Measurements from ENCODE around the gene ASPA. TPM values are rescaled to one million over a fixed set of nuclear protein-coding genes. Genes with fewer than 3 reads are reported as not detected.

The ASPA gene
- total RNA-seq, 2 experiments from 2014 or later = not detected

DNA sequence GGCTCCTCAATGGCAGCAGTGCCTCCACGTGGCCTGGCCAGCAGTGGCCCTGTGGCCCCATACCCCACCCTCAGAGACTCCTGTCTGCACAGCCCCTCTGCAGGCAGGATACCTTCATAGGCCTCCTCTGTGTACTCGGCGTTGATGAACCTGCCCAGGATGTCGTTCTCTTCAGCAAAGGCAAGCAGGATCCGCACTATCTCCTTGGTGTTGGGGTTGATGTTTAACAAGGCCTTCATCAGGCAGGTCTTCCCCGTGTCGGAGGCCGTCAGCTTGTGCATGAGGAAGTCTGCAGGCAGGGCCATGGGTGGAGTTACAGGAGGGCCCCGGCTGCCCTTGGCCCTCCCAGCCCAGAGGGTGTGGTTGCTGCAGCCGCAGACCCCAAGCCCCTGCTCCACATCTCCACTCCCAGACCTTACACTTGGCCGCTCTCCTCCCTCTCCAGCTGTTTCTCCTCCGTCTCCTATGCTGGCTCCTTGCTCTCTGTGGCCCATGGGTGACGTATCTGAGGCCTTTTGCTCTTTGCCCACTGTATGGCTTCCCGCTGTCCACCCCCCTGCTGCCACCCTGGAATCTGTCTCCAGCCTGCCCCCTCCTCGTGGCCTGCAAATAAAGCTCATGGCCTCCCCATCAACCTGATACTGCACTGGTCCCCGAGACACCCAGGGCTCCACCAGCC is 66.8 kb downstream of the ASPA start:
- Mint-ChIP-seq H3K36me3 (ENCODE audit: low read depth) (no peaks in the 10 kb centered on the region), H3K27me3 (peaks cover 5% of the 10 kb centered on the region), H3K9me3 (ENCODE audit: low read depth) (no peaks in the 10 kb centered on the region), H3K27ac (no peak overlapping the region), H3K4me1 (no peaks in the 10 kb centered on the region), H3K4me3 (no peak overlapping the region)
- ChIA-PET CTCF (no interaction called here), POLR2A (no interaction called here)
- ATAC-seq = no peak
- intact Hi-C loops (cut with DNase I, micrococcal nuclease) = no loop called here
- DNase-seq = no peak

DNA sequence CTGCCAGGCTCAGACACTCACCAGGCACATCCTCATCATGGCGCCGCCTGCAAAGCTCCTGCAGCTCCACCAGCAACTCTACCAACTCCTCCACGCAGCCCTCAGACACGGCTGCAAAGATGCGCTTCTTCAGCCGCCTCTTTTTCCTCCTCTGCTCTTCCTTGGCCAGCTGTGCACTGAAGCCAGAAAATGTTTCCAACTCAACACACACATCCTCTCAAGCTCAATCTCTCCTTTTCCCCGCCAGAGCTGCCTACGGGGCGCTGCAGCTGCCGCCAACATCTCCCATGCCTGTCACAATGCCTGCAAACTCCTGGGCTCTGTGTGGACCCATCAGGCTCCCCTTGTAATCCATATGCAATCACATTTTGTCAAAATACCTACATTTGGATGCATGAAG is 67.7 kb downstream of the ASPA start:
- Mint-ChIP-seq H3K4me3 (no peak overlapping the region), H3K36me3 (ENCODE audit: low read depth) (no peaks in the 10 kb centered on the region), H3K27ac (no peak overlapping the region), H3K9me3 (ENCODE audit: low read depth) (no peaks in the 10 kb centered on the region), H3K4me1 (no peaks in the 10 kb centered on the region), H3K27me3 (peaks cover 3% of the 10 kb centered on the region)
- no peak for DNase-seq
- ATAC-seq = no peak
- CTCF ChIA-PET = no interaction called here
- POLR2A ChIA-PET = no interaction called here
- intact Hi-C loops (cut with DNase I, micrococcal nuclease) = no loop called here

GRCh38 chr17:3544365-3544764 is 68.6 kb downstream of the ASPA start:
- no peaks in the 10 kb centered on the region for H3K9me3 Mint-ChIP-seq (ENCODE audit: low read depth)
- no peak overlapping the region for H3K27ac Mint-ChIP-seq
- H3K4me3 Mint-ChIP-seq = no peak overlapping the region
- DNase-seq (no peak), ATAC-seq (no peak)
- intact Hi-C loops (cut with DNase I, micrococcal nuclease) = no loop called here
- no peaks in the 10 kb centered on the region for H3K36me3 Mint-ChIP-seq (ENCODE audit: low read depth)
- peaks cover 3% of the 10 kb centered on the region for H3K27me3 Mint-ChIP-seq
- ChIA-PET CTCF (no interaction called here), POLR2A (no interaction called here)
- no peaks in the 10 kb centered on the region for H3K4me1 Mint-ChIP-seq

DNA sequence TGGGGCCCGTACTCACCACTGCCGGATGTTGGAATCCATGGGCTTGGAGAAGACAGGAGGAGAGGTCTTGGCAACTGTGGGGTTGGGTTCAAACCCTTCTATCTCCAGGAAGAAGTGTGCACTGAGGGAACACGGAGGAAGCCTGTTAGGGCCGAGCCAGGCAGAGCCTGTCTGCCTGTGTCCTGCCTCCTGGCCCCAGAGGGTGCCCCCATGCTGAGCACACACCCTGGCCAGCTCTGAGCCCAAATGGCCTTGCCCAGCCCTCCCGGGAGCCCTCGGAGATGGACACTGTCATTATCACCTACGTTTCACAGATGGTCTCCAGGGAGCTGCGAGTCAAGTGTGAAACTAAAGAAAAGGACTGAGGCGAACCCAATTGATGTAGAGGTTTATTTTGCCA is 69.4 kb downstream of the ASPA start:
- ATAC-seq (no peak), DNase-seq (no peak)
- intact Hi-C loops (cut with DNase I, micrococcal nuclease) = no loop called here
- no peak overlapping the region for H3K4me3 Mint-ChIP-seq
- CTCF ChIA-PET = interaction anchor here (1.0 kb wide), 1 partner anchor 155 kb away, joined by 3 read pairs; no protein-coding TSS in a partner anchor
- H3K27ac Mint-ChIP-seq = no peak overlapping the region
- H3K4me1 Mint-ChIP-seq = no peaks in the 10 kb centered on the region
- no peaks in the 10 kb centered on the region for H3K9me3 Mint-ChIP-seq (ENCODE audit: low read depth)
- no peaks in the 10 kb centered on the region for H3K36me3 Mint-ChIP-seq (ENCODE audit: low read depth)
- POLR2A ChIA-PET = no interaction called here
- H3K27me3 Mint-ChIP-seq = peaks cover 3% of the 10 kb centered on the region

DNA sequence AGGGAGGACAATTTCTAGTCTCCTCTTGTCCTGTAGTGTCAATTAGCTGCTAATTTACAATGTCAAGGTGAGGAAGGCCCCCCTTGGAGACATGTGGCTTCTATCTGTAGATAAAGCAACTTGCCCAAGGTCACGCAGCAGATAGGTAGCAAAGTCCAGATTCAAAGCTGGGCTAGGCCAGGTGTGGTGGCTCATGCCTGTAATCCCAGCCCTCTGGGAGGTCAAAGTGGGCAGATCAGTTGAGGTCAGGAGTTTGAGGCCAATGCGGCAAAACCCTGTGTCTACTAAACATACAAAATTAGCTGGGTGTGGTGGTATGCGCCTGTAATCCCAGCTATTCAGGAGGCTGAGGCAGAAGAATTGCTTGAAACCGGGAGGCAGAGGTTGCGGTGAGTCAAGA is 70.7 kb downstream of the ASPA start:
- Mint-ChIP-seq H3K36me3 (ENCODE audit: low read depth) (no peaks in the 10 kb centered on the region), H3K27ac (no peak overlapping the region), H3K4me3 (no peak overlapping the region), H3K27me3 (peaks cover 3% of the 10 kb centered on the region), H3K4me1 (no peaks in the 10 kb centered on the region), H3K9me3 (ENCODE audit: low read depth) (no peaks in the 10 kb centered on the region)
- ChIA-PET POLR2A (no interaction called here), CTCF (no interaction called here)
- no peak for DNase-seq
- intact Hi-C loops (cut with DNase I, micrococcal nuclease) = no loop called here
- ATAC-seq = no peak

- DNase-seq (no peak), ATAC-seq (no peak)
- H3K27ac Mint-ChIP-seq = no peak overlapping the region
- no peaks in the 10 kb centered on the region for H3K36me3 Mint-ChIP-seq (ENCODE audit: low read depth)
- no peak overlapping the region for H3K4me3 Mint-ChIP-seq
- H3K9me3 Mint-ChIP-seq (ENCODE audit: low read depth) = no peaks in the 10 kb centered on the region
- ChIA-PET POLR2A (no interaction called here), CTCF (no interaction called here)
- H3K4me1 Mint-ChIP-seq = no peaks in the 10 kb centered on the region
- intact Hi-C loops (cut with DNase I, micrococcal nuclease) = no loop called here
- peaks cover 3% of the 10 kb centered on the region for H3K27me3 Mint-ChIP-seq
Measured at GRCh38 chr17:3546997-3547396, 71.2 kb downstream of the ASPA start.

DNA sequence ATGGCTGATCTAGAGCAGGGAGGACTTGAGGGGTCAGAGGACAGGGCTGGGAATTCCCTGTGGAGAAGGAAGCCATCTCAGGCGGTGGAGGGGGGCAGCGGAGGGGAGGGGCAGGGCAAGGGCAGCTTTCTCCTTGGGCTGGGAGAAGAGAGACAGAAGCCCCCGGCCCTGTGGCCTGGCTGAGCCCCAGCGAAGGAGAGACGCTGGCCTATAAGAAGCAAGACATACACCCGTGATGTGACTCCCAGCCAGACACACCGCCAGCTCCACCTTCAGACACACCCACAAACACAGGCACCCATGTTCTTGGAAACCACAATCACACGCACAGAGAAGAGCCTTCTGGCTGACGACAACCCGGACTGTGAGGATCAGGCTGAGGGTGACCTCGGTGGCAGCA is 71.8 kb downstream of the ASPA start:
- CTCF ChIA-PET = no interaction called here
- POLR2A ChIA-PET = no interaction called here
- Mint-ChIP-seq H3K4me1 (no peaks in the 10 kb centered on the region), H3K27me3 (peaks cover 3% of the 10 kb centered on the region), H3K4me3 (no peak overlapping the region), H3K27ac (no peak overlapping the region), H3K36me3 (ENCODE audit: low read depth) (no peaks in the 10 kb centered on the region), H3K9me3 (ENCODE audit: low read depth) (no peaks in the 10 kb centered on the region)
- intact Hi-C loops (cut with DNase I, micrococcal nuclease) = no loop called here
- DNase-seq (no peak), ATAC-seq (no peak)

DNA sequence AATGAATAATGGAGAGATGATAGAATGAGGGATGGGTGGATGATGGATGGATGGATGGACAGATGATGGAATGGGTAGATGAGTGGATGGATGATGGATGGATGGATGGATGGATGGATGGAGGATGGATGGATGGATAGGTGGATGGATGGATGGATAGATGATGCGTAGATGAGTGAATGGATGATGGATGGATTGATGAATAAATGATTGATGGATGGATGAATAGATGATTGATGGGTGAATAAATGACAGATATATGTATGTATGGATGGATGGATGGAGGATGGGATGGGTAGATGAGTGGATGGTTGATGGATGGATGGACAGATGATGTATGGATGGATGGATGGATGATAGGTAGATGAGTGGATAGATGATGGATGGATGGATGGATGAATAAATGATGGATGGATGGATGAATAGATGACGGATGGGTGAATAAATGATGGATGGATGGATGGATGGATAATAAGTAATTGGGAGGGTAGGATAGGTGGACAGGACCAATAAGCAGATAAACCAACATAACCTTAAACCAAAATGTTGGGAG is 73.9 kb downstream of the ASPA start:
- CTCF ChIA-PET = no interaction called here

DNA sequence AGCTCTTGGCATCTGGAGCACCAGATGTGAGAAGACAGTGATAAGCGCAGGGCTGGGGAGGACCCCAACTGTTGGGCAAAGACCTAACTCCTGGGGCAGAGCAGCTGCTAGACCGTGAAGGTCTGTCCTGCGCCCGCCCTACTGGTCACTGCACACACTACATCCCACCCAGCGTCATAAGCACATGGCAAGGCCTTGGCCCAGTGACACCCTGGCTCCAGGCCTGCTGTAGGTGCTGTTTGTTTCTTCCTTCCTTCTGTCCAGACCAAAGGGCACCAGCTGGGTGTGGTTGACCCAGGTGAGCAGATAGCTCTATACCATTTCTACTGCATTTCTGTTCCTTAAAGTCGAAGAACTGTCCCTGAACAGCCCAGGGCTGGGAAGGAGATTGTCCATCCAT is 75.4 kb downstream of the ASPA start:
- H3K27me3 Mint-ChIP-seq = peaks cover 4% of the 10 kb centered on the region
- DNase-seq = no peak
- POLR2A ChIA-PET = no interaction called here
- H3K27ac Mint-ChIP-seq = no peak overlapping the region
- H3K36me3 Mint-ChIP-seq (ENCODE audit: low read depth) = no peaks in the 10 kb centered on the region
- intact Hi-C loops (cut with DNase I, micrococcal nuclease) = no loop called here
- no peaks in the 10 kb centered on the region for H3K4me1 Mint-ChIP-seq
- no peaks in the 10 kb centered on the region for H3K9me3 Mint-ChIP-seq (ENCODE audit: low read depth)
- no peak overlapping the region for H3K4me3 Mint-ChIP-seq
- CTCF ChIA-PET = no interaction called here
- ATAC-seq = no peak

More for the DNA sequence above, 73.9 kb downstream of the ASPA start:
- H3K36me3 Mint-ChIP-seq (ENCODE audit: low read depth) = no peaks in the 10 kb centered on the region
- ATAC-seq (no peak), DNase-seq (no peak)
- POLR2A ChIA-PET = no interaction called here
- H3K4me3 Mint-ChIP-seq = no peak overlapping the region
- peaks cover 4% of the 10 kb centered on the region for H3K27me3 Mint-ChIP-seq
- H3K4me1 Mint-ChIP-seq = no peaks in the 10 kb centered on the region
- intact Hi-C loops (cut with DNase I, micrococcal nuclease) = no loop called here
- H3K9me3 Mint-ChIP-seq (ENCODE audit: low read depth) = no peaks in the 10 kb centered on the region
- no peak overlapping the region for H3K27ac Mint-ChIP-seq

- ChIA-PET POLR2A (no interaction called here), CTCF (no interaction called here)
- DNase-seq (no peak), ATAC-seq (no peak)
- H3K27me3 Mint-ChIP-seq = peaks cover 4% of the 10 kb centered on the region
- no peak overlapping the region for H3K27ac Mint-ChIP-seq
- peaks cover 9% of the 10 kb centered on the region for H3K4me1 Mint-ChIP-seq
- no peaks in the 10 kb centered on the region for H3K36me3 Mint-ChIP-seq (ENCODE audit: low read depth)
- H3K9me3 Mint-ChIP-seq (ENCODE audit: low read depth) = no peaks in the 10 kb centered on the region
- intact Hi-C loops (cut with DNase I, micrococcal nuclease) = no loop called here
- H3K4me3 Mint-ChIP-seq = no peak overlapping the region
Measured at GRCh38 chr17:3552916-3553315, 77.1 kb downstream of the ASPA start.

Other genes with a start within 250 kb of the ASPA start
- gene OR3A1, start 177.6 kb upstream of the ASPA start, total RNA-seq = under 1 TPM; 0.25 to 0.56 TPM
- 1 to 10 TPM; 2.5 to 3.5 TPM for gene OR3A2, start 89.7 kb upstream of the ASPA start, total RNA-seq
- not detected for gene OR1E1, start 77.6 kb upstream of the ASPA start, total RNA-seq
- not detected for gene OR3A3, start 64.6 kb upstream of the ASPA start, total RNA-seq
- not detected for gene OR1E2, start 42.2 kb upstream of the ASPA start, total RNA-seq
- 1 to 10 TPM in 1 of 2 experiments, under 1 TPM in 1; 0.44 to 1.6 TPM for gene SPATA22, start 4.2 kb upstream of the ASPA start, total RNA-seq
- gene TRPV3, start 81.8 kb downstream of the ASPA start, total RNA-seq = under 1 TPM; 0.61 to 0.89 TPM
- 1 to 10 TPM; 1.8 to 2.7 TPM for gene TRPV1, start 133.4 kb downstream of the ASPA start, total RNA-seq
- gene SHPK, start 160.3 kb downstream of the ASPA start, total RNA-seq = 10 to 100 TPM; 12.5 to 15.0 TPM
- 10 to 100 TPM; 10.1 to 11.1 TPM for gene CTNS, start 160.8 kb downstream of the ASPA start, total RNA-seq
- gene TAX1BP3, start 192.6 kb downstream of the ASPA start, total RNA-seq = 10 to 100 TPM; 12.0 to 14.6 TPM
- 10 to 100 TPM; 43.6 to 44.3 TPM for gene EMC6, start 192.8 kb downstream of the ASPA start, total RNA-seq
- gene P2RX5, start 220.2 kb downstream of the ASPA start, total RNA-seq = 10 to 100 TPM; 69.7 to 77.5 TPM
- 10 to 100 TPM; 21.0 to 25.2 TPM for gene HASPIN, start 247.9 kb downstream of the ASPA start, total RNA-seq